GM18870 (cell line): Measurements from ENCODE around the gene ZFP28.

Experiments used
- ATAC-seq: cut with Tn5 transposase; IDR thresholded peaks from one replicate; pipeline ENCODE4 v1.9.1; 2021; ENCODE audit warnings: moderate library complexity; ENCODE audit not compliant: unreplicated experiment

ZFP28 gene

GRCh38 chr19:56595548-56595899 is 56.8 kb downstream of the ZFP28 start:
- no peak for ATAC-seq

- no peak for ATAC-seq
Observed at GRCh38 chr19:56596676-56597075, 57.9 kb downstream of the ZFP28 start.

GRCh38 chr19:56597696-56598095 is 58.9 kb downstream of the ZFP28 start:
- ATAC-seq: no peak

GRCh38 chr19:56601375-56601774 is 62.6 kb downstream of the ZFP28 start:
- no peak for ATAC-seq

- no peak for ATAC-seq
Observed at GRCh38 chr19:56603829-56604228, 65.1 kb downstream of the ZFP28 start.
